ENCODE data around the gene PLEKHJ1. TPM values are rescaled to one million over a fixed set of nuclear protein-coding genes. Genes with fewer than 3 reads are reported as not detected.

PLEKHJ1 gene
- total RNA-seq, 1 donor from 2014 or later = 41.3 TPM

Other genes starting within 250 kb of the PLEKHJ1 start
- gene BTBD2, start 220.6 kb downstream of the PLEKHJ1 start, total RNA-seq = 25.9 TPM
- gene MKNK2, start 185.1 kb downstream of the PLEKHJ1 start, total RNA-seq = 149 TPM
- 11.2 TPM for gene MOB3A, start 140.0 kb downstream of the PLEKHJ1 start, total RNA-seq
- gene IZUMO4, start 139.4 kb downstream of the PLEKHJ1 start, total RNA-seq = 5.2 TPM
- gene AP3D1, start 84.8 kb downstream of the PLEKHJ1 start, total RNA-seq = 63.4 TPM
- 17.2 TPM for gene DOT1L, start 72.4 kb downstream of the PLEKHJ1 start, total RNA-seq
- gene SF3A2, start 495 bp upstream of the PLEKHJ1 start, total RNA-seq = 19.0 TPM
- gene AMH, start 13.0 kb upstream of the PLEKHJ1 start, total RNA-seq = 0.93 TPM
- gene JSRP1, start 20.1 kb upstream of the PLEKHJ1 start, total RNA-seq = 0.18 TPM
- gene PEAK3, start 45.8 kb upstream of the PLEKHJ1 start, total RNA-seq = 0.28 TPM
- gene LINGO3, start 71.8 kb upstream of the PLEKHJ1 start, total RNA-seq = not detected
- 27.8 TPM for gene LSM7, start 92.3 kb upstream of the PLEKHJ1 start, total RNA-seq
- 45.0 TPM for gene SPPL2B, start 92.4 kb upstream of the PLEKHJ1 start, total RNA-seq
- 7.5 TPM for gene TMPRSS9, start 123.9 kb upstream of the PLEKHJ1 start, total RNA-seq
- gene TIMM13, start 191.3 kb upstream of the PLEKHJ1 start, total RNA-seq = 63.9 TPM
- gene LMNB2, start 220.6 kb upstream of the PLEKHJ1 start, total RNA-seq = 7.4 TPM
- 52.1 TPM for gene GADD45B, start 239.8 kb upstream of the PLEKHJ1 start, total RNA-seq

Data from left lobe of liver (tissue), 1 donor.